GM12878 (cell line): ENCODE data around the gene N4BP3. TPM values are rescaled to one million over a fixed set of nuclear protein-coding genes. Genes with fewer than 3 reads are reported as not detected.

Experiments used
- ATAC-seq: fragments of 200-7000 bp; cut with Tn5 transposase; 3 replicates; pipeline ENCODE4 v1.9.1; 2020; ENCODE audit warnings: mild to moderate bottlenecking, moderate library complexity
- BruUV-seq: library from RNA; stranded (reverse); fragments of 400-500 nt; replicated peaks from 2 replicates; lab custom pipeline; 2021; lab: Mats Ljungman, UMichigan
- CTCF ChIA-PET: fragments of 300-600 bp; sonication (Branson Sonifier 250); formaldehyde crosslinking; extraction: SDS; loops from one replicate; lab custom pipeline; 2021; ENCODE audit warnings: inconsistent platforms; lab: Yijun Ruan, JAX
- POLR2A ChIA-PET: fragments of 350-600 bp; formaldehyde crosslinking; extraction: SDS; loops from one replicate; lab custom pipeline; 2021; ENCODE audit warnings: inconsistent platforms; lab: Charles Lee
- RAD21 ChIA-PET: fragments of 300-600 bp; sonication (Branson Sonifier 250); formaldehyde crosslinking; loops from one replicate; lab custom pipeline; 2023; ENCODE audit warnings: antibody characterized with exemption; ENCODE audit not compliant: unreplicated experiment; lab: Charles Lee
- SMC1A ChIA-PET: fragments of 300-600 bp; sonication (Branson Sonifier 250); formaldehyde crosslinking; loops from one replicate; lab custom pipeline; 2023; ENCODE audit not compliant: unreplicated experiment, uncharacterized antibody; lab: Charles Lee
- DNase-seq: peaks from one replicate; pipeline ENCODE4 v3.0.0-alpha.2; 2011; ENCODE audit warnings: low read depth, low spot score
- FAIRE-seq: peaks from 3 replicates; lab custom pipeline; 2011; peaks lifted over from hg19 to GRCh38; lab: Jason Lieb, UNC
- H2AFZ ChIP-seq: 2 replicates; pipeline ENCODE4 v1.6.0; 2011; ENCODE audit warnings: low read depth, low read length, control low read depth; ENCODE audit not compliant: control insufficient read depth
- H3K27ac ChIP-seq: 2 replicates; pipeline ENCODE4 v1.5.1; 2011; ENCODE audit warnings: control low read depth; ENCODE audit not compliant: control insufficient read depth, insufficient read depth
- H3K27me3 ChIP-seq, 2 experiments: replicated peaks in 1 of 2; 2 replicates each; pipeline versions ENCODE4 v1.6.0 to v1.6.1; 2011; ENCODE audit warnings: low read length in 1 of 2; ENCODE audit not compliant: control insufficient read depth in 2 of 2, insufficient read depth in 2 of 2
- H3K36me3 ChIP-seq, 2 experiments: 2 replicates each; pipeline ENCODE4 v1.5.1; 2011; ENCODE audit warnings: low read length in 1 of 2; ENCODE audit not compliant: control insufficient read depth in 2 of 2, insufficient read depth in 2 of 2
- H3K4me1 ChIP-seq: 2 replicates; pipeline ENCODE4 v1.6.1; 2011; ENCODE audit warnings: mild to moderate bottlenecking, low read length, moderate library complexity, mixed read lengths; ENCODE audit not compliant: control insufficient read depth, insufficient read depth
- H3K4me2 ChIP-seq: 2 replicates; pipeline ENCODE4 v1.6.0; 2011; ENCODE audit warnings: control low read depth; ENCODE audit not compliant: control insufficient read depth, insufficient read depth
- H3K4me3 ChIP-seq: fragments of 200-600 bp; sonication (generic); 2 replicates; pipeline ENCODE4 v1.5.1; 2016
- H3K79me2 ChIP-seq: 2 replicates; pipeline ENCODE4 v1.6.0; 2011; ENCODE audit warnings: low read length; ENCODE audit not compliant: control insufficient read depth, insufficient read depth
- H3K9ac ChIP-seq: 2 replicates; pipeline ENCODE4 v1.8.0; 2011; ENCODE audit warnings: low read length, control low read depth, mixed read lengths; ENCODE audit not compliant: control insufficient read depth, insufficient read depth
- H3K9me3 ChIP-seq: replicated peaks from 3 replicates; pipeline ENCODE4 v1.5.1; 2011; ENCODE audit warnings: mild to moderate bottlenecking, low read length; ENCODE audit not compliant: control insufficient read depth, insufficient read depth
- H4K20me1 ChIP-seq: 2 replicates; pipeline ENCODE4 v1.6.0; 2011; ENCODE audit not compliant: control insufficient read depth, insufficient read depth
- BHLHE40 ChIP-seq, 2 experiments: fragments of 450-650 bp in 1 of 2; IDR thresholded peaks; 2 replicates each; pipeline ENCODE4 v1.6.1; 2011 to 2017; ENCODE audit warnings: low read depth in 2 of 2, borderline replicate concordance in 1 of 2, improper control_type of control experiment in 1 of 2, low read length in 1 of 2, mild to moderate bottlenecking in 1 of 2
- CHD2 ChIP-seq: IDR thresholded peaks from 2 replicates; pipeline ENCODE4 v1.6.1; 2011; ENCODE audit warnings: low read depth, low read length, improper control_type of control experiment, borderline replicate concordance
- IKZF1 ChIP-seq: fragments of 450-650 bp; conservative IDR thresholded peaks from 2 replicates; pipeline ENCODE4 v1.6.1; 2017; ENCODE audit warnings: antibody characterized with exemption, mild to moderate bottlenecking
- MEF2A ChIP-seq: IDR thresholded peaks from 2 replicates; pipeline ENCODE4 v1.6.1; 2011; ENCODE audit warnings: low read depth, mild to moderate bottlenecking, low read length, moderate library complexity; ENCODE audit not compliant: insufficient read depth
- MXI1 ChIP-seq: fragments of 150-350 bp; IDR thresholded peaks from 2 replicates; pipeline ENCODE4 v1.6.1; 2011; ENCODE audit warnings: low read depth, mild to moderate bottlenecking, inconsistent platforms, low read length, improper control_type of control experiment
- NR2F1 ChIP-seq: fragments of 450-650 bp; conservative IDR thresholded peaks from 2 replicates; pipeline ENCODE4 v1.6.1; 2017; ENCODE audit warnings: mild to moderate bottlenecking
- POLR2AphosphoS2 ChIP-seq: IDR thresholded peaks from 2 replicates; pipeline ENCODE4 v1.6.1; 2011; ENCODE audit warnings: low read depth, mild to moderate bottlenecking, low read length, improper control_type of control experiment, moderate library complexity
- RCOR1 ChIP-seq: conservative IDR thresholded peaks from 2 replicates; pipeline ENCODE4 v1.6.1; 2012; ENCODE audit warnings: low read depth, low read length, improper control_type of control experiment
- SIX5 ChIP-seq: IDR thresholded peaks from 2 replicates; pipeline ENCODE4 v1.6.1; 2011; ENCODE audit warnings: mild to moderate bottlenecking, low read depth, low read length, moderate library complexity; ENCODE audit not compliant: severe bottlenecking
- SMARCA5 ChIP-seq: fragments of 450-650 bp; IDR thresholded peaks from 2 replicates; pipeline ENCODE4 v1.6.1; 2017; ENCODE audit warnings: mild to moderate bottlenecking
- SPI1 ChIP-seq: IDR thresholded peaks from 2 replicates; pipeline ENCODE4 v1.6.1; 2011; ENCODE audit warnings: low read depth, mild to moderate bottlenecking, low read length, moderate library complexity, borderline replicate concordance; ENCODE audit not compliant: insufficient read depth
- WGBS: methylation state at CpG from one replicate; pipeline ENCODE4 v1.1.6; 2016; ENCODE audit warnings: low lambda C conversion rate; ENCODE audit not compliant: insufficient replicate concordance, insufficient coverage; ENCODE audit errors: missing lambda C conversion rate; 5-methylcytosine and 5-hydroxymethylcytosine counted together
- in situ Hi-C: fragments of 300-500 bp; cut with MboI; formaldehyde crosslinking; loops from 9 replicates; pipeline ENCODE4 v1.14.3; 2018; ENCODE audit warnings: mixed read lengths
- intact Hi-C: fragments of 100-400 bp; cut with micrococcal nuclease; formaldehyde crosslinking; loops from one replicate; pipeline ENCODE4 v1.14.2; 2022; ENCODE audit not compliant: unreplicated experiment
- polyA plus RNA-seq, 11 experiments: library from polyadenylated mRNA; depleted of rRNA in 4 of 11; unstranded in 6 of 11; stranded (reverse) in 5 of 11; fragments of >200 nt; fragmentation: Nextera tagmentation in 4 of 11; fragmentation: Illumina TruSeq in 1 of 11; extraction: Ambion mirVana in 4 of 11; extraction: Trizol in 1 of 11; gene quantifications; 1 replicate in 1 of 11; 2 replicates in 10 of 11; pipeline versions ENCODE4 v1.2.1 to v1.2.3, GENCODE V29; 2011 to 2016; ENCODE audit warnings: inconsistent platforms in 2 of 11, missing spikeins in 2 of 11, low read depth in 1 of 11
- total RNA-seq, 4 experiments: library from RNA; depleted of rRNA in 3 of 4; stranded (reverse); fragments of >200 nt in 3 of 4; fragmentation: Illumina TruSeq in 1 of 4; extraction: Trizol in 1 of 4; gene quantifications; 2 replicates each; pipeline versions ENCODE4 v1.2.1 to v1.2.3, GENCODE V29; 2013 to 2021
- TF ChIP-seq, protein P1 (sequence below): fragments of 450-650 bp; IDR thresholded peaks from 2 replicates; pipeline ENCODE4 v1.6.1; 2016; ENCODE audit warnings: mild to moderate bottlenecking

N4BP3 gene
- total and polyA plus RNA-seq, 10 of the 15 experiments (the other 5 are each of a cell fraction or from before 2014, with no cell fraction given) = 0.06 to 13.0 (median 4.3) TPM

DNA sequence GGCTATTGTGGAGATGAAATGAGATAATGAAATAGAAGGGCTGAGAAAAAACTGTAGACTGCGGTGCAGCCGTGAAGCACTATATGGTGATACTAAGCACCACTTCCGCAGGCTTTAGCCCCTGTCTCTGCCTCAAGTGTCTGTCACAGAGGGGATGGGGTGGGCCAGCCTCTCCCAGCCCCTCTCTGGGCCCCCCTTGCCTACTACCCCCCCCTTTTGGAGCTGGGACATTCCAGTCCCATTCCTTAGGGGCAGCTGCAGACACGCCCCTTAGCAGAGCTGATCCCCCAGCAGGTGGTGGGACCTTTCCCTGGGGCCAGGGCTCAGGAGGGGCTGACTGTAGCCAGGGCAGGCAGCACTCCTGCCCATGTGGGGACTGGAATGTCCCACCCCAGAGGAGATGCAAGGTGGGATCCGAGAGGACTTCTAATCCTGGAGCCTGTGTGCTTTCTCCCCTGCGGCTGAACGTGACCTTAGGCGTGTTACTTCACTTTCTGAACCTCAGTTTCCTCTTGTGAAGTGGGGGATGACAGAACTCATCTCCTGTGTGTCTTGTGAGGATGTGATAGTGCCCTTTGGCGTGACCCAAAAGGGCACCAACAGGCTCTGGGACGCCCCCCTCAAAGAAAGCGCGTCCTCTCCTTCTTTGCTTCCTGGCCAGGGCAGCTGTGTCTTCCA lies 1.9 kb downstream of the N4BP3 start:
- Histone ChIP-seq H3K27me3 (no peaks in the 10 kb centered on the region), H3K4me1 (peaks cover 33% of the 10 kb centered on the region), H3K9ac (peak overlapping the region; percentile 70), H3K4me2 (peak overlapping the region; percentile 84), H3K36me3 (peaks cover 0 to 3% of the 10 kb centered on the region in 2 experiments; a peak in 1 of 4 replicates), H3K79me2 (peaks cover 56% of the 10 kb centered on the region), H3K4me3 (peak overlapping the region; percentile 88), H3K27ac (peak overlapping the region; percentile 72), H3K9me3 (no peaks in the 10 kb centered on the region), H2AFZ (peak overlapping the region; percentile 40; the same call in 1 of the 2 replicates), H4K20me1 (no peaks in the 10 kb centered on the region)
- in situ Hi-C loops = loop anchor here (10.0 kb wide), 1 partner anchor 1440 kb away; the partner anchor contains the start of gene RUFY1
- SMC1A ChIA-PET = interaction anchor here (1.3 kb wide), 1 partner anchor 24 kb away, joined by 4 read pairs; no protein-coding TSS in a partner anchor
- FAIRE-seq (no peak), ATAC-seq (peak; percentile 34), DNase-seq (no peak)
- RAD21 ChIA-PET = no interaction called here
- 16% methylated on average over 12 of the region's 12 CpGs for WGBS
- CTCF ChIA-PET = interaction anchor here (0.6 to 3.0 kb wide), 5 partner anchors 27 to 1434 kb away, joined by 3 to 14 read pairs (median 5); partner anchors contain the start of gene NHP2
- POLR2A ChIA-PET = interaction anchor here (0.6 to 1.9 kb wide), 5 partner anchors 9 to 89 kb away, joined by 3 to 7 read pairs (median 5); partner anchors contain the start of gene HNRNPAB
- BruUV-seq = no TSS peak
- intact Hi-C loops = loop anchor here (10.0 kb wide), 1 partner anchor 1580 kb away; the partner anchor contains the start of gene RNF44
- TF ChIP-seq SPI1 = peak; percentile 41; the same call in 1 of the 2 replicates
- peak; percentile 59 to 75; a peak in 3 of 4 replicates for TF ChIP-seq BHLHE40 (IDR thresholded peaks at IDR 0.05; ENCODE audit: borderline replicate concordance in 1 of 2, low read depth in 2 of 2, low read length in 1 of 2)
- no peak for TF ChIP-seq SMARCA5
- TF ChIP-seq IKZF1 = peak; percentile 18; the same call in 1 of the 2 replicates
- 0 out of 2 replicates have a peak, but pooled peaks have one; percentile 25 for TF ChIP-seq RCOR1
- TF ChIP-seq MEF2A = no peak
- TF ChIP-seq, protein P1, sequence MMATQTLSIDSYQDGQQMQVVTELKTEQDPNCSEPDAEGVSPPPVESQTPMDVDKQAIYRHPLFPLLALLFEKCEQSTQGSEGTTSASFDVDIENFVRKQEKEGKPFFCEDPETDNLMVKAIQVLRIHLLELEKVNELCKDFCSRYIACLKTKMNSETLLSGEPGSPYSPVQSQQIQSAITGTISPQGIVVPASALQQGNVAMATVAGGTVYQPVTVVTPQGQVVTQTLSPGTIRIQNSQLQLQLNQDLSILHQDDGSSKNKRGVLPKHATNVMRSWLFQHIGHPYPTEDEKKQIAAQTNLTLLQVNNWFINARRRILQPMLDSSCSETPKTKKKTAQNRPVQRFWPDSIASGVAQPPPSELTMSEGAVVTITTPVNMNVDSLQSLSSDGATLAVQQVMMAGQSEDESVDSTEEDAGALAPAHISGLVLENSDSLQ = peak; percentile 70
- 0 out of 2 replicates have a peak, but pooled peaks have one; percentile 31 for TF ChIP-seq CHD2
- peak; percentile 60 for TF ChIP-seq NR2F1
- no peak for TF ChIP-seq SIX5
- peak; percentile 47; the same call in 1 of the 2 replicates for TF ChIP-seq MXI1
- TF ChIP-seq POLR2AphosphoS2 = no peak
